ENCODE data around the gene ADGRB3. TPM values are rescaled to one million over a fixed set of nuclear protein-coding genes. Genes with fewer than 3 reads are reported as not detected.
"Not testable (repeated sequence)": the region's sequence is repeated elsewhere in the genome, so short reads cannot be mapped to it uniquely, and the experiment has no call there.

The ADGRB3 gene
- total RNA-seq, 1 donor from 2014 or later: 2.0 TPM

GRCh38 chr6:68779366-68779765 lies 144.3 kb downstream of the ADGRB3 start:
- DNase-seq (ENCODE audit: low spot score): no peak

GRCh38 chr6:68790128-68790527 lies 155.0 kb downstream of the ADGRB3 start:
- DNase-seq (ENCODE audit: low spot score): not testable (repeated sequence)

- not testable (repeated sequence) for DNase-seq (ENCODE audit: low spot score)
These were observed 179.9 kb downstream of the ADGRB3 start for GRCh38 chr6:68814976-68815375.

- no peak for DNase-seq (ENCODE audit: low spot score)
These were observed 191.4 kb downstream of the ADGRB3 start for GRCh38 chr6:68826501-68826900.

- no peak for DNase-seq (ENCODE audit: low spot score)
These were observed 199.5 kb downstream of the ADGRB3 start for GRCh38 chr6:68834551-68834950.

- no peak for DNase-seq (ENCODE audit: low spot score)
These were observed 203.5 kb downstream of the ADGRB3 start for GRCh38 chr6:68838571-68838970.

GRCh38 chr6:68852791-68853190 lies 217.7 kb downstream of the ADGRB3 start:
- DNase-seq (ENCODE audit: low spot score): no peak

GRCh38 chr6:68859233-68859632 lies 224.2 kb downstream of the ADGRB3 start:
- DNase-seq (ENCODE audit: low spot score): no peak

GRCh38 chr6:68868646-68869045 lies 233.6 kb downstream of the ADGRB3 start:
- no peak for DNase-seq (ENCODE audit: low spot score)

- no peak for DNase-seq (ENCODE audit: low spot score)
These were observed 238.2 kb downstream of the ADGRB3 start for GRCh38 chr6:68873236-68873635.

- no peak for DNase-seq (ENCODE audit: low spot score)
These were observed 239.7 kb downstream of the ADGRB3 start for GRCh38 chr6:68874747-68875146.

GRCh38 chr6:68875403-68875802 lies 240.3 kb downstream of the ADGRB3 start:
- no peak for DNase-seq (ENCODE audit: low spot score)

GRCh38 chr6:68876792-68877493 lies 241.9 kb downstream of the ADGRB3 start:
- no peak for DNase-seq (ENCODE audit: low spot score)

GRCh38 chr6:68880050-68880813 lies 245.2 kb downstream of the ADGRB3 start:
- no peak for DNase-seq (ENCODE audit: low spot score)

GRCh38 chr6:68883325-68883724 lies 248.2 kb downstream of the ADGRB3 start:
- DNase-seq (ENCODE audit: low spot score): not testable (repeated sequence)

- DNase-seq (ENCODE audit: low spot score): no peak
These were observed 256.3 kb downstream of the ADGRB3 start for GRCh38 chr6:68891419-68891818.

GRCh38 chr6:68892452-68892851 lies 257.4 kb downstream of the ADGRB3 start:
- DNase-seq (ENCODE audit: low spot score): no peak

- DNase-seq (ENCODE audit: low spot score): no peak
These were observed 260.8 kb downstream of the ADGRB3 start for GRCh38 chr6:68895929-68896328.

- no peak for DNase-seq (ENCODE audit: low spot score)
These were observed 266.0 kb downstream of the ADGRB3 start for GRCh38 chr6:68901044-68901443.

GRCh38 chr6:68911334-68911733 lies 276.3 kb downstream of the ADGRB3 start:
- DNase-seq (ENCODE audit: low spot score): no peak

GRCh38 chr6:68911811-68912210 lies 276.7 kb downstream of the ADGRB3 start:
- no peak for DNase-seq (ENCODE audit: low spot score)

- not testable (repeated sequence) for DNase-seq (ENCODE audit: low spot score)
These were observed 277.7 kb downstream of the ADGRB3 start for GRCh38 chr6:68912805-68913204.

- DNase-seq (ENCODE audit: low spot score): no peak
These were observed 280.5 kb downstream of the ADGRB3 start for GRCh38 chr6:68915586-68915985.

Measured in mucosa of gallbladder (tissue), 1 donor.